ENCODE results near the gene LENG8.
"Not testable (repeated sequence)": the region's sequence is repeated elsewhere in the genome, so short reads cannot be mapped to it uniquely, and the experiment has no call there.

Gene LENG8

GRCh38 chr19:54462047-54462654, 13.2 kb downstream of the LENG8 start:
- no peak for DNase-seq (ENCODE audit: low read depth)

- peak; percentile 40 for DNase-seq (ENCODE audit: low read depth)
Observed at GRCh38 chr19:54462655-54463530, 13.9 kb downstream of the LENG8 start.

DNA sequence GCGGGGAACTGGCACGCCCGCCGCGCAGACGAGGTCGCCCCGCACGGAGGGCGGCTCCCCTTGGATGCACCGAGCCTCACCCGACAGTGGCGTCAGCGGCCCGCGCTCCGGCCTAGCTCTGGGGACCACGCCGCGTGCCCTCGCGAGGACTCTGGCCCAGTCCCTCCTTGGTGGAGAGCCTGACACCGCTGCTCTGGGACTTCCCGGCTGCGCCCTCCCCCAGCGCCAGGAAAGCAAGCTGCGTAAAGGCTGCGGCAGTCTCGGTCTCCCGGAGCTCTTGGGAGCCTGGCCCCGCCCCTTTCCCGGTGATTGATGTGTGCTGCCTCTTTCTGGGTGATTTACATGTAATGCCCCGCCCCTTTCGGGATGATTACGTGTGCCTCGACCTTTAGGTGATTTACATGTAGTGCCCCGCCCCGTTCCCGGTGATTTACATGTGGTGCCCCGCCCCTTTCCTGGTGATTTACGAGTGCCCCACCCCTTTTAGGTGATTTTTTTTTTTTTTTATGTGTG, 14.6 kb downstream of the LENG8 start, which contains the start of gene LENG9:
Gene LENG9 (minus strand): TSS at position 248 of the 513 bp plus-strand sequence. CDS start 252 bp downstream, outside the sequence.
- peak; percentile 98 for DNase-seq (ENCODE audit: low read depth)

DNA sequence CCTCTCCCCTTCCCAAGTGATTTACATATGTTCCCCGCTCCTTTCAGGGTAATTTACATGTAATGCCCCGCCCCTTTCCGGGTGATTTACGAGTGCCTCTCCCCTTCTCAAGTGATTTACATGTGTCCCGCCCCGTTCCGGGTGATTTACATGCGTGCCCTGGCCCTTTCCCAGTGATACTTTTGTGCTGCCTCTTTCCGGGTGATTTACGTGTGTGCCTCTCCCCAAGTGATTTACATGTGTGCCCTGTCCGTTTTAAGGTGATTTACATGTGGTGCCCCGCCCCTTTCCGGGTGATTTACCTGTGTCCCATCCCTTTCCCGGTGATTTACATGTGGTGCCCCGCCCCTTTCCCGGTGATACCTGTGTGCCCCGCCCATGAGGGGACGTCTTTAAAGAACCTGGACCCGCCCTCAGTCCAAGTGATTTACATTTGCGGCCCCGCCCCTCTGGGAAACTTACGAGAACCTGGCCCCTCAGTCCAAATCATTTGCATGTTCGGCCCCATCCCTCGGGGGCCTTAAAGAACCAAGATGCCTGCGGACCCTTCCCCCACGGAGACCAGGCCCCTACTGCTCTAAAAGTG, 15.1 kb downstream of the LENG8 start:
- DNase-seq (ENCODE audit: low read depth): peak; percentile 79

- DNase-seq (ENCODE audit: low read depth): peak; percentile 72
Observed at GRCh38 chr19:54464630-54465425, 15.8 kb downstream of the LENG8 start.

DNA sequence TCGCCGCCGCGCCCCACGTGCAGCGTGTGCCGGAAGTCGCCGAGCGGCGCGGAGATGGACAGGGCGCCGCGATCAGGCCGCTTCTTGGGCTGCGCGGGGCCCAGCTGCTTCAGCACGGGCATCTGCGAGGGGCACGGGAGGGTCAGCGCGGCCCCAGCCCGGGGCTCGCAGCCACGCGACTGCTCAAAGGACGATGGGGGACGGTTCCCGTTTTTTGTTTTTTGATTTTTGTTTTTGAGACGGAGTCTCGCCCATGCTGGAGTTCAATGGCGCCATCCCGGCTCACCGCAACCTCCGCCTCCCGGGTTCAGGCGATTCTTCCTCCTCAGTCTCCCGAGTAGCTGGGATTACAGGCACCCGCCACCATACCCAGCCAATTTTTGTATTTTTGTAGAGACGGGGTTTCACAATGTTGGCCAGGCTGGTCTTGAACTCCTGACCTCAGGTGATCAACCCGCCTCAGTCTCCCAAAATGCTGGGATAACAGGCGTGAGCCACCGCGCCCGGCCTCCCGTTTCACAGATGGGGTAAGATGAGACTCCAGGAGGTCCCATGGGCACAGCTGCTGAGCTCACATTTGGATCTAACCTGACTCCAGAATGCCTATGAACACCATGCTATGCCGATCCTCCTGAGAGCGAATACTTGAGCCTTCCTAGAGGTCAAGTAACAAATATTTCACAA, 16.6 kb downstream of the LENG8 start:
- no peak for DNase-seq (ENCODE audit: low read depth)

DNA sequence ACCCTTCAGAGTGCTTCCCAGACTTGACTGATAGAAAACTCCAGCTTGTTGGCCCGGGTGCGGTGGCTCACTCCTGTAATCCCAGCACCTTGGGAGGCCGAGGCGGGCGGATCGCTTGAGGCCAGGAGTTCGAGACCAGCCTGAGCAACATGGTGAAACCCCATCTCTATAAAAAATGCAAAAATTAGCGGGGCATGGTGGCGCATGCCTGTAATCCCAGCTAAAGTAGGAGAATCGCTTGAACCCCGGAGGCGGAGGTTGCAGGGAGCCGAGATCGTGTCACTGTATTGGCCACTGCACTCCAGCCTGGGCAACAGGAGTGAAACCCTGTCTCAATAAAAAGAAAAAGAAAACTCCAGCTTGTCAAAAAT, 17.1 kb downstream of the LENG8 start:
- DNase-seq (ENCODE audit: low read depth): not testable (repeated sequence)

DNA sequence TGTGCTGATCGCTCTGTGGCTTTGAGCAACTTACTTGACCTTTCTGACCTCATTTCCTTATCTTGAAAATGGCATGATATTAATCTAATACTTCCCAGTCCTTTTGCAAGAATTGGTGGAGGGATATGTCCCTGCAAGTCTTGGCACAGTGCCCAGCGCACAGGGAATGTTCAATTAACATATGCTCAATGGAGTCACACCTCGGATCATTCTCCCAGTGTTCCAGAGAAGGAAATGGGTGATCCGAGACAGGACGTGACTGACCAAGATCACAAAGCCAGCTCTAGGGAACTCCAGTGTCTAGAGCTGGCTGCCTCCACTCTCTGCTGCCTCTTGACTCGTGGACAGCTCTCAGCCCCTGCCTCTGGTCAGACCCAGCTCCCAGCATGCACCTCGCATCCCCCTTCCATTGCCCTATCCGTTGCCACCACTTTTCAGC, 20.5 kb downstream of the LENG8 start:
- DNase-seq (ENCODE audit: low read depth): no peak

DNA sequence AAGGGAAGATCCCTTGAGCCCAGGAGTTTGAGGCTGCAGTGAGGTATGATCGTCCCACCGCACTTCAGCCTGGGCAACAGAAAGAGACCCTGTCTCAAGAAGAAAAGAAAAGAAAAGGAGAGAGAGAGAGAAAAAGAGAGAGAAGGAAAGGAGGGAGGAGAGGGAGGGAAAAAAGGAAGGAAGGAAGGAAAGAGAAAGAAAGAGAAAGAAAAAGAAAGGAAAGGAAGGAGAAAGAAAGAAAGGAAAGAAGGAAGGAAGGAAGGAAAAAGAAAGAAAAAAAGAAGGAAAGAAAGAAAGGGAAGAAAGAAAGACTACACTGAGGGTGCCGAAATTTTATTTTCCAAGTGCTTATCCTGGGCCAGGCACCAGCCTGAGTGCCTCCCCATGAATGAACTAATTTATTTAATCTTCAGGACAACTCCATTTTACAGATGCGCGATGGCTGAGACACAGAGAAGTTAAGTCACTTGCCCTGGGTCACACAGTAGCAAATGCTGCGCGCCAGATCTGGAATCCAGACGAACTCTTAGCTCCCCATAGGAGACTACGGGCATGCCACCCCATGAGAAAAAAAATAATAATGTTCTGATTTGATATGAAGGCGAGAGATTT, 21.4 kb downstream of the LENG8 start:
- DNase-seq (ENCODE audit: low read depth): no peak

- DNase-seq (ENCODE audit: low read depth): no peak
Observed at GRCh38 chr19:54470991-54471782, 22.2 kb downstream of the LENG8 start.

DNA sequence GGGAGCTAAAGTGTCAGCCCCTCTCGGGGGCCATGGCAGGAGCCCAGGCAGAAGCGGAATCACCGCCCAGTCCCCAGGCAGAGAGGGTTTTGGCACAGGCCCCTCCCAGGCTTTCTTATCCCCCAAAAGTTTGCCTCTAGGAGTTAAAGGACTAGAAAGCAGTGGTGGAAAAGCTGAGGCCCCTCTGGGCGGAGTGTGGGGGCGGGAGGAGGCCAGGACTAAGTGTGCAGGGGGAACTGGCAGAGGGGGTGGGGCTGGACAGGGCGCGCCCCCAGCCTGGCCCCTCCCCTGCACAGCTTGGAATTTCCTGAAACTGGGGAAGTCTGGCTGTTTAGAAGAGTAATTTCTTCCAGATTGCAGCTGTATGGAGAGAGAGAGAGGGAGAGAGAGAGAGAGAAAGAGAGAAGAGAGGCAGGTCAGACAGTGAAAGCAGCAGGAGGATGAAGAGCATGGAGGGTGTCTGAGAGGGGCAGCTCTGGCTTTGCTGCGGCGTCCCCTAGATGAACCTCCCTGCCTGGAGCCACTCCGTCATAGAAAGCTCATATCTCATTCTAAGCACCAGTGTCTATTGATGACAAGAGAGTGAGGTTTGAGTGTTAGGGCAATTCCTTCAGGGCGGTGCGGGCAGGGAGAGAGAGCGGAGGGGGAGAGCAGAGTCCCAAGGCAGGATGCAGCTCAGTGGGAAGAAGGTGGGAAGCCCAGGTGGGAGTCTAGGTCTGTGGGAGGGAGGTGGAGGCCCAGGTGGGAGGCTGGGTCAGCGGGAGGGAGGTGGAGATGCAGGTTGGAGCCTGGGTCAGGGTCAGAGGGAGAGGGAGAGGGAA, 24.3 kb downstream of the LENG8 start, which contains the start of gene CDC42EP5:
Gene CDC42EP5 (minus strand): TSS at position 226 of the 821 bp plus-strand sequence. CDS start 7,749 bp downstream, outside the sequence.
- DNase-seq (ENCODE audit: low read depth): peak; percentile 78

GRCh38 chr19:54473892-54474372, 24.9 kb downstream of the LENG8 start:
- DNase-seq (ENCODE audit: low read depth): no peak

DNA sequence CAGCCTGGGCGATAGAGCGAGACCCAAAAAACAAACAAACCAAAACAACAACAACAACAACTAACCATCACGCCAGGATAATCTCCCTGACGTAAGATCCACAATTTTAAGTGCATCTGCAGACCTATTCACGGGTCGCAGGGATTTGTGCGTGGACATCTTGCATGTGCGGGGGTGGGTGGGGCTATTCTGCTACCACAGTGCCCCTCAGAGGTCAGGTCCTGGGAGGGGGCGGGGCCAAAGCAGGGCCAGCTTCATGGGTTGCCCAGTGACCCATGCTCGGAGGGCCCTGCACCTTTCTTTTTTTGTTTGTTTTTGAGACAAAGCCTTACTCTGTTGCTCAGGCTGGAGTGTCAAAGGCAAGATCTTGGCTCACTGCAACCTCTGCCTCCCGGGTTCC, 26.7 kb downstream of the LENG8 start:
- DNase-seq (ENCODE audit: low read depth): no peak

GRCh38 chr19:54477650-54478049, 28.7 kb downstream of the LENG8 start:
- no peak for DNase-seq (ENCODE audit: low read depth)

- DNase-seq (ENCODE audit: low read depth): peak; percentile 58
Observed at GRCh38 chr19:54478677-54479266, 29.8 kb downstream of the LENG8 start.

DNA sequence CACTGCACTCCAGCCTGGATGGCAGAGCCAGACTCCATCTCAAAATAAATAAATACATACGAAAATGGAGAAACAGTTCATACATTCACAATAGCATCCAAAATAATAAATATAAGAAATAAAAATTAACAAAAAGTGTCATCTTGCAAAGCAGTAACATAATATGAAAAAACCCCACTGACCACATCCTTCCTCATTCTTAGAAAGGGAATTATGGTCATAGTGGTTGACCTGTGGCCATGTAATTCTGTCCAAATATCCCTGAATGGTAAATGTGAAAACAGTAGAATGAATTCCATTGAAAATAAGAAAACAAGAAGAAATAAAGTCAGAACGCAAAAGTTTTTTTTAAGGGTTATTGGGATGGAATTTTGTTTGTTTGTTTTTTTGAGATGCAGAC, 31.1 kb downstream of the LENG8 start:
- no peak for DNase-seq (ENCODE audit: low read depth)

DNA sequence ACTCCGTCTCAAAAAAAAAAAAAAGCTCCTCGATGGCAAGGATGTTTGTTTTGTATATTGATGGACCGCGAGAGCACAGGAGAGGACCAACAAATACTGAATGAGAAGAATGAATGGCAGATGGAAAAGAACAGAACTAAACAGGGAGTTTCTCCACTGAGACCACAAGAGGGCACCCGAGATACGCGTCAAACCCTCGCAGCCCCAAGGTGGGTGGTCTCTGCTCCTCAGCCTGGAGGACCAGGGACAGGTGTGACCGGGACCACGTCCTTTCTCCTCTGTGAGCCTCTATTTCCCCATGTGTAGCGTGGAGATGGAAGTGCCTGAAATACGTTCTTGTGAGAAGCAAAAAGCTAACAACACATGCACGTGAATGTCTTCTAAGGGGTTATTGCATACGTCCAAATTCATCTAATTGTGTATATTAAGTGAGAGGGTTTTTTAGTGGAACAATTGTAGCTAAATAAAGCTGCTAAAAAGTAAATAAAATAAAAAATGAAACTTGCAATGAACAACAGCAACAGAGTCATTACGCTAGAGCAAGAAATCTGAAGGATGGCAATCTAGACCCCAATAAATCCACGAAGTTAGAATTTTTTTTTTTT, 32.4 kb downstream of the LENG8 start:
- DNase-seq (ENCODE audit: low read depth): peak; percentile 42

- no peak for DNase-seq (ENCODE audit: low read depth)
Observed at GRCh38 chr19:54482889-54483288, 33.9 kb downstream of the LENG8 start.
